ENCODE results near the gene GALNT6. TPM values are rescaled to one million over a fixed set of nuclear protein-coding genes. Genes with fewer than 3 reads are reported as not detected.

GALNT6 gene
- total and polyA plus RNA-seq, 9 of the 15 experiments (the other 6 are each of a cell fraction or from before 2014, with no cell fraction given), result 1.5 to 8.6 (median 5.1) TPM

- 2% methylated on average over 4 of the region's 4 CpGs for WGBS (ENCODE audit: insufficient coverage, low coverage, missing lambda C conversion rate)
- Histone ChIP-seq H3K4me3 (no peak overlapping the region), H4K20me1 (replicated peaks; ENCODE audit: control insufficient read depth, insufficient read depth, low read length) (peaks cover 4% of the 10 kb centered on the region; the same call in 1 of the 2 replicates), H2AFZ (ENCODE audit: low read depth, low read length) (no peak overlapping the region), H3K27me3 (ENCODE audit: control insufficient read depth in 2 of 2, insufficient read depth in 2 of 2, low read length in 2 of 2) (peaks cover 18 to 20% of the 10 kb centered on the region in 2 experiments), H3K36me3 (ENCODE audit: control insufficient read depth, insufficient read depth, low read length) (no peaks in the 10 kb centered on the region), H3K9me1 (ENCODE audit: control insufficient read depth, insufficient read depth, low read length) (no peaks in the 10 kb centered on the region), H3K9me3 (replicated peaks; ENCODE audit: control insufficient read depth, insufficient read depth, low read depth, low read length) (no peaks in the 10 kb centered on the region), H3K9ac (ENCODE audit: insufficient read depth in 1 of 2, low read depth in 2 of 2, low read length in 2 of 2) (no peak overlapping the region), H3K27ac (ENCODE audit: extremely low read depth, low read depth, low read length) (no peak overlapping the region), H3K79me2 (ENCODE audit: control insufficient read depth, insufficient read depth, low read length) (no peaks in the 10 kb centered on the region), H3K4me1 (replicated peaks in 1 of 2; ENCODE audit: control insufficient read depth in 2 of 2, insufficient read depth in 2 of 2, low read length in 2 of 2) (no peaks in the 10 kb centered on the region), H3K4me2 (ENCODE audit: insufficient read depth, low read length) (no peak overlapping the region)
- no peak for ATAC-seq
- no peak for DNase-seq (ENCODE audit: extremely low read depth in 1 of 4, low spot score in 3 of 4)
- no peak for FAIRE-seq
- CTCF ChIA-PET (ENCODE audit: low intra/inter-chr PET ratio), result no interaction called here
- intact Hi-C loops (cut with micrococcal nuclease), result no loop called here
- no TSS peak for BruUV-seq (replicated peaks)
- in situ Hi-C loops (cut with MboI), result no loop called here
- POLR2A ChIA-PET, result no interaction called here
- no peak for TF ChIP-seq ZNF311 (CRISPR knock-in tag; IDR thresholded peaks at IDR 0.05)
- TF ChIP-seq PHB (CRISPR knock-in tag; IDR thresholded peaks at IDR 0.05), result no peak
- TF ChIP-seq ARID3B (CRISPR knock-in tag; IDR thresholded peaks at IDR 0.05; ENCODE audit: borderline replicate concordance), result no peak
- TF ChIP-seq DLX4 (CRISPR knock-in tag; IDR thresholded peaks at IDR 0.05), result no peak
- no peak for TF ChIP-seq NR1H2 (CRISPR knock-in tag; IDR thresholded peaks at IDR 0.05)
- TF ChIP-seq HMGN3 (IDR thresholded peaks at IDR 0.05; ENCODE audit: borderline replicate concordance, extremely low read depth, insufficient read length, low read depth, low read length), result no peak
- no peak for TF ChIP-seq MTF1 (CRISPR knock-in tag; IDR thresholded peaks at IDR 0.05; ENCODE audit: borderline replicate concordance)
- no peak for TF ChIP-seq XRCC4 (IDR thresholded peaks at IDR 0.05; ENCODE audit: extremely low read depth, insufficient read depth, insufficient read length)
- TF ChIP-seq ZBTB7A (IDR thresholded peaks at IDR 0.05; ENCODE audit: borderline replicate concordance, control insufficient read depth, low read depth, low read length), result no peak
- TF ChIP-seq MEF2D (tag; conservative IDR thresholded peaks at IDR 0.05; ENCODE audit: low read depth), result no peak
- TF ChIP-seq HMG20B (CRISPR knock-in tag; IDR thresholded peaks at IDR 0.05), result no peak
- TF ChIP-seq ILK (tag; IDR thresholded peaks at IDR 0.05; ENCODE audit: borderline replicate concordance, low read depth), result no peak
- TF ChIP-seq POU5F1 (IDR thresholded peaks at IDR 0.05; ENCODE audit: borderline replicate concordance, low read depth, low read length, partially characterized antibody), result no peak
- TF ChIP-seq ZNF146 (CRISPR knock-in tag; IDR thresholded peaks at IDR 0.05; ENCODE audit: unreplicated experiment), result no peak
- TF ChIP-seq NCOA6 (IDR thresholded peaks at IDR 0.05), result no peak
- no peak for TF ChIP-seq CHAMP1 (IDR thresholded peaks at IDR 0.05)
- TF ChIP-seq FOXJ2 (tag; IDR thresholded peaks at IDR 0.05), result no peak
- TF ChIP-seq SNRNP70 (optimal IDR thresholded peaks at IDR 0.05; ENCODE audit: low read depth, low read length), result no peak
- no peak for TF ChIP-seq CGGBP1 (CRISPR knock-in tag; IDR thresholded peaks at IDR 0.05)
These were observed 39.1 kb upstream of the GALNT6 start for GRCh38 chr12:51430196-51430895.
